C4-2B (cell line): ENCODE data around the gene FGF1.

Experiments used
- ZFX ChIP-seq: fragments of 450-650 bp; IDR thresholded peaks from 2 replicates; pipeline ENCODE4 v1.6.1; 2017
- TF ChIP-seq, protein P1 (sequence below): fragments of 450-650 bp; conservative IDR thresholded peaks from 2 replicates; pipeline ENCODE4 v1.5.1; 2017; ENCODE audit warnings: mild to moderate bottlenecking

DNA sequence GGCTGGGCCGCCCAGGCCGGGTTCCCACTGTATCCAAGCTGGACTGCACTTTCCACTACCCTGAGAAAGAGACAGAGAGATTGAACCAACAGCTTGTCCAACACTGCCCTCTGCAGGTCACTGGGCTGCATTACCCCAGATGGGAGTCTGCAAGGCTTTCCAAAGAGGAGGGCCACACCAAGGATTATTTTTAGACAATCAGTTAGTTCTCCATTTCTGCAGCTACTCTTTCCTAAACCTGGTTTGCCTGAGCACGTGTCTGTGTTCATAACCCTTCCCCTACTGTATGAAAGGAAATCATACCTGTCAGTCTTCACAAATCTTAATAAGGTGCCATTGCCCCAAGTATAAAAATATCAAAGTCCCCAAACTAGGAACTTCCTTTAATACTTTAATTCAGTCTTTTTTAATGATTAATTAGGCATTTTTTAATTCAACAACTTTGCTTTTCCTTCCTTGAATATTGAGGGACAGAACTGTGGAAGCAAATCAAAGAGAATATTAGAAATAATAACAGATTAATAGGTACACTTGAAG is 13.4 kb upstream of the FGF1 start:
- TF ChIP-seq, protein P1, sequence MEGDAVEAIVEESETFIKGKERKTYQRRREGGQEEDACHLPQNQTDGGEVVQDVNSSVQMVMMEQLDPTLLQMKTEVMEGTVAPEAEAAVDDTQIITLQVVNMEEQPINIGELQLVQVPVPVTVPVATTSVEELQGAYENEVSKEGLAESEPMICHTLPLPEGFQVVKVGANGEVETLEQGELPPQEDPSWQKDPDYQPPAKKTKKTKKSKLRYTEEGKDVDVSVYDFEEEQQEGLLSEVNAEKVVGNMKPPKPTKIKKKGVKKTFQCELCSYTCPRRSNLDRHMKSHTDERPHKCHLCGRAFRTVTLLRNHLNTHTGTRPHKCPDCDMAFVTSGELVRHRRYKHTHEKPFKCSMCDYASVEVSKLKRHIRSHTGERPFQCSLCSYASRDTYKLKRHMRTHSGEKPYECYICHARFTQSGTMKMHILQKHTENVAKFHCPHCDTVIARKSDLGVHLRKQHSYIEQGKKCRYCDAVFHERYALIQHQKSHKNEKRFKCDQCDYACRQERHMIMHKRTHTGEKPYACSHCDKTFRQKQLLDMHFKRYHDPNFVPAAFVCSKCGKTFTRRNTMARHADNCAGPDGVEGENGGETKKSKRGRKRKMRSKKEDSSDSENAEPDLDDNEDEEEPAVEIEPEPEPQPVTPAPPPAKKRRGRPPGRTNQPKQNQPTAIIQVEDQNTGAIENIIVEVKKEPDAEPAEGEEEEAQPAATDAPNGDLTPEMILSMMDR = peak; percentile 98
- TF ChIP-seq ZFX = no peak
